Fibroblast of lung (primary cell): ENCODE results near the gene ACVR1B.

Experiments used
- EZH2 ChIP-seq: IDR thresholded peaks from 2 replicates; pipeline ENCODE4 v1.5.1; 2012; ENCODE audit warnings: low read length, control low read depth, mild to moderate bottlenecking; ENCODE audit errors: missing control alignments
- TF ChIP-seq, protein P1 (sequence below), 2 donors: IDR thresholded peaks in 1 of 2; conservative IDR thresholded peaks in 1 of 2; 1 replicate in 1 of 2; 2 replicates in 1 of 2; pipeline ENCODE4 v1.5.1; 2011 to 2012; ENCODE audit warnings: low read length in 2 of 2, control low read depth in 1 of 2, inconsistent platforms in 1 of 2, low read depth in 1 of 2, mild to moderate bottlenecking in 1 of 2

DNA sequence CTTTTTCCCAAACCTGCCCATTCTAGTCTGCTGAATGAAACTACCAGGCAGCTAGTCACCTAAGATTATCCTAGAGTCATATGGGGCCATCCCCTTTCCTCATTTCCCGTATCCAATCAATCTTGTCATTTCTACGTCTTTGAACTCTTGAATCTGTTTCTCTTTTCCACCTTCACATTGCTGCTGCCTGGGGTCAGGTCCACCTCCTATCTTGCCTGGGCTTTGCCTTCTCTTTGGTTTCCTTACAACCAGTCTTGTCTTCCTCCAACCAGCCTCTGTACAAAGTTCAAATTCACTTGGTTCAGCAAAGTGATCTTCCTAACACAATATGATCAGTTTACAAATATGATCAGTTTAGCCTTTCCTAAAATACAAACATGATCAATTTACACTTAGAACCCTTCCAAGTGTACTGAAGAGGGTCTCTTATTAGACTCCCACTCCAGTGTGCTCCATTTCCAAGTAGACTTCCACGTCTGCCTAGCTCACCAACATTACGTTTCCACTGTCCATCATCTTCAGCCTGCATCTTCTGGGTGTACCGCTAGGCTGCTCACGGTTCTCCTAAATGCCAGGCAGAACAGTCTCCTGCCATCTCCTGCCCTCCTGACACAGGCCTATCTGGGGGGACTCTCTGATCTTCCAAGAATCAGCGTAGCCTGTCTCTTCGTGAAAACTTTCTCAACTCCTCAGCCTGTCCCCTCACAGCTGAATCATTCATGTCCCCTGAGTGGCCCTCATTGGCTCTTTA lies 4.1 kb upstream of the ACVR1B start:
- TF ChIP-seq, protein P1, sequence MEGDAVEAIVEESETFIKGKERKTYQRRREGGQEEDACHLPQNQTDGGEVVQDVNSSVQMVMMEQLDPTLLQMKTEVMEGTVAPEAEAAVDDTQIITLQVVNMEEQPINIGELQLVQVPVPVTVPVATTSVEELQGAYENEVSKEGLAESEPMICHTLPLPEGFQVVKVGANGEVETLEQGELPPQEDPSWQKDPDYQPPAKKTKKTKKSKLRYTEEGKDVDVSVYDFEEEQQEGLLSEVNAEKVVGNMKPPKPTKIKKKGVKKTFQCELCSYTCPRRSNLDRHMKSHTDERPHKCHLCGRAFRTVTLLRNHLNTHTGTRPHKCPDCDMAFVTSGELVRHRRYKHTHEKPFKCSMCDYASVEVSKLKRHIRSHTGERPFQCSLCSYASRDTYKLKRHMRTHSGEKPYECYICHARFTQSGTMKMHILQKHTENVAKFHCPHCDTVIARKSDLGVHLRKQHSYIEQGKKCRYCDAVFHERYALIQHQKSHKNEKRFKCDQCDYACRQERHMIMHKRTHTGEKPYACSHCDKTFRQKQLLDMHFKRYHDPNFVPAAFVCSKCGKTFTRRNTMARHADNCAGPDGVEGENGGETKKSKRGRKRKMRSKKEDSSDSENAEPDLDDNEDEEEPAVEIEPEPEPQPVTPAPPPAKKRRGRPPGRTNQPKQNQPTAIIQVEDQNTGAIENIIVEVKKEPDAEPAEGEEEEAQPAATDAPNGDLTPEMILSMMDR (conservative IDR thresholded peaks at IDR 0.05 in 1 of 2, IDR thresholded peaks at IDR 0.05 in 1 of 2; ENCODE audit: low read depth in 1 of 2, low read length in 2 of 2), result no peak
- no peak for TF ChIP-seq EZH2
